Stimulated activated CD4-positive, alpha-beta T cell treated with anti-CD3 and anti-CD28 coated beads, Interleukin-1b, Interleukin-23, amount 100 ng/mL, for 1 hour (primary cell): ENCODE data around the gene RNU6-9.
"Not testable (repeated sequence)": the region's sequence is repeated elsewhere in the genome, so short reads cannot be mapped to it uniquely, and the experiment has no call there.

Experiments used
- DNase-seq, 2 donors: peaks; one replicate each; pipeline ENCODE4 v3.0.0-alpha.2; 2020; ENCODE audit warnings: low read depth in 2 of 2

The RNU6-9 gene

DNA sequence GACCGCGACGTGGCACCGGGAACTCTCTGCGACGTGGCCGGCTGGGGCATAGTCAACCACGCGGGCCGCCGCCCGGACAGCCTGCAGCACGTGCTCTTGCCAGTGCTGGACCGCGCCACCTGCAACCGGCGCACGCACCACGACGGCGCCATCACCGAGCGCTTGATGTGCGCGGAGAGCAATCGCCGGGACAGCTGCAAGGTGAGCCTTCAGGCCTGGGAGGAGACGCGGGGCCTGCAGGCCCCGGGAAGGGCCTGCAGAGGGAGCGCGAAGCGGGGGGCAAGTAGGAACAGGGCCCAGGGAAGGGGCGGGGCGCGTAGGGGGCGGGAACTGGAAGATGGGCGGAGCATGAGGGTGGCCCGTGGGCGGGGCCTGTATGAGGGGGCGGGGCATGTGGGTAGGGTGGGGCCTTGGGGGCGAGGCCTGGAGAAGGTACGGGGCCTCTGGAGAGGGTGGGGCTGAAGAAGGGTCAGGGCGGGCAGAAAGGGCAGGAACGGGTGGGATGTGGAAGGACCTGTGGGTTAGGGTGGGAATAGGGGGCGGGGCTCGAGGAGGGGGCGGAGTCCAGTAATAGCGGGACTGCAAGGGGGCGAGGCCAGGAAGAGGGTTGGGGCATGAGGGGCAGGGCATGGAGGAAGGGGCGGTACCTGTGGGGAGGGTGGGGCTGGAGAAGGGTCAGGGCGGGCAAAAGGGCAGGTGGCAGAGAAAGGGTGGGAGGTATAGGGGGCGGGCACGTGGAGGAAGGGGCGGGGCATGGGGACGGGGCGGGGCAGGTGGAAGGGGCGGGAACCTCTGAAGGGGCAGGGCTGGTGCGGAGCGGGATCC lies 31.3 kb upstream of the RNU6-9 start:
- DNase-seq, result peak; percentile 32 to 53

DNA sequence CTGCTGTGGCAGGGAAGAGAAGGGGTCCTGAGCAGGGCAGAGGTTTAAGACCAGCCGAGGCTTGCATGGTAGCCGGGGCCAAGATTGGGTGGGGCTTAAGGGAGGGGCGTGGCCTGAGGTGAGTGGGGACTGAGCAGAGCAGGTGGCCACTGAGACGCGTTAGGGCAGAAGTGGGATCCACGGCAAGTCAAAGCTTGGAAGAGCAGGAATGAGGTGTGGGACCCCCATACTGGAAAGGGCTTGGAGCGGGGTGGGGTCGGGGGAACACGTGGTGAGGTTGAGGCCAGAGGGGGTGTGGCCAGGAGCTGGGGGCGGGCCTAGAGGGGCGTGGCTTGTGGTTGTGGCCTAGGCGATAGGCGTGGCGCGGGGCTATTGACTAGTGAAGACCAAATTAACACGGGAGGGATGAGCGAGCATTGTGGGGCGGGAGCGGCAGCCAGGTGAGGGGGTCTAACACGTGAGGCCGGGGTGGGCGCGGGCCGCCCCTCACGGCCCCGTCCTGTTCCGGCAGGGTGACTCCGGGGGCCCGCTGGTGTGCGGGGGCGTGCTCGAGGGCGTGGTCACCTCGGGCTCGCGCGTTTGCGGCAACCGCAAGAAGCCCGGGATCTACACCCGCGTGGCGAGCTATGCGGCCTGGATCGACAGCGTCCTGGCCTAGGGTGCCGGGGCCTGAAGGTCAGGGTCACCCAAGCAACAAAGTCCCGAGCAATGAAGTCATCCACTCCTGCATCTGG lies 30.5 kb upstream of the RNU6-9 start:
- DNase-seq, result peak; percentile 58 to 61

- no peak for DNase-seq
Observed at GRCh38 chr19:863315-863620, 30.0 kb upstream of the RNU6-9 start.

- DNase-seq, result no peak
Observed at GRCh38 chr19:866769-867300, 26.4 kb upstream of the RNU6-9 start.

DNA sequence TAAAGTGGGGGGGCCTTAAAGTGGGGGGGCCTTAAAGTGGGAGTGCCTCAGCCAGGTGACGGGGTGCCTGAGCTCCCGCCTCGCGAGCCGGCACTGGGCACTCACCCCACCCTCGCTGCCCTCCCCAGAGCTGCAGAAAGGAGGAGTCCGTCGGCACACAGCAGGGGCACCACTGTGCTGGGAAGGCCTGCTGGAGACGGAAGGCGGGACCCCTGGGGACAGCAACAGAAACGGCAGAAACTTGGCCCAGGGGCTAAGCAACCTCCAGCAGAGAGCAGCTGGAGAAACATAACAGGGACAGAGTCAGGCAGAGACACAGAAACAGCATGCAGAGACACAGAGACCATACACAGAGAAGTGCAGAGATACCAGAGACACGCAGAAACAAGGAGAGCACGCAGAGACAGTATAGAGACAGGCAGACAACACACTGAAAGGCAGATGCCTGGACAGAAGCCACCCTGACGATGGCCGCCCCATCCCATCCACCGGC lies 25.9 kb upstream of the RNU6-9 start:
- no peak for DNase-seq

GRCh38 chr19:867855-868457 lies 25.3 kb upstream of the RNU6-9 start:
- DNase-seq, result no peak

- no peak for DNase-seq
Observed at GRCh38 chr19:868458-869244, 24.6 kb upstream of the RNU6-9 start.

- DNase-seq, result no peak
Observed at GRCh38 chr19:869245-870177, 23.8 kb upstream of the RNU6-9 start.

GRCh38 chr19:870314-870713 lies 23.0 kb upstream of the RNU6-9 start:
- no peak for DNase-seq

DNA sequence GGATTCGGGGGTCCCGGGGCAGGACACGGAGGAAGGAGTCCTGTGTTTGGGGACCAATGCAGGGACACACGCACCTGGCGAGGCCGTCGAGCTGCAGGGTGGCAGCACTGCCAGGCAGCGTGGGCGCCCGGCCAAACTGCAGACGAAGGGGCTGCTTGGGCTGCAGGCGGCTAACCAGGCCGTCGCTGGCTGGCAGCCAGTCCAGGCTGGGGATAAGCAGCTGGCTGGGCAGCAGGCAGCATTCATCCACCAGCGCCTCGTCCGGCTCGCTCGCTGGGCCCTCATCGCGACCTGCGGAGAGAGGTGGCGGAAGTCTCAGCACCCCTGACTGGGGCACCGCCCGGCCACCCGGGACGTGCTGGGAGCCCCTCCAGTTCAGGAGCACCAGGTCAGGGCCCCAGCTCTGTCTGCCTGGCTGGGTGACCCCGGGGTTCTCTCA lies 22.3 kb upstream of the RNU6-9 start:
- DNase-seq, result no peak

DNA sequence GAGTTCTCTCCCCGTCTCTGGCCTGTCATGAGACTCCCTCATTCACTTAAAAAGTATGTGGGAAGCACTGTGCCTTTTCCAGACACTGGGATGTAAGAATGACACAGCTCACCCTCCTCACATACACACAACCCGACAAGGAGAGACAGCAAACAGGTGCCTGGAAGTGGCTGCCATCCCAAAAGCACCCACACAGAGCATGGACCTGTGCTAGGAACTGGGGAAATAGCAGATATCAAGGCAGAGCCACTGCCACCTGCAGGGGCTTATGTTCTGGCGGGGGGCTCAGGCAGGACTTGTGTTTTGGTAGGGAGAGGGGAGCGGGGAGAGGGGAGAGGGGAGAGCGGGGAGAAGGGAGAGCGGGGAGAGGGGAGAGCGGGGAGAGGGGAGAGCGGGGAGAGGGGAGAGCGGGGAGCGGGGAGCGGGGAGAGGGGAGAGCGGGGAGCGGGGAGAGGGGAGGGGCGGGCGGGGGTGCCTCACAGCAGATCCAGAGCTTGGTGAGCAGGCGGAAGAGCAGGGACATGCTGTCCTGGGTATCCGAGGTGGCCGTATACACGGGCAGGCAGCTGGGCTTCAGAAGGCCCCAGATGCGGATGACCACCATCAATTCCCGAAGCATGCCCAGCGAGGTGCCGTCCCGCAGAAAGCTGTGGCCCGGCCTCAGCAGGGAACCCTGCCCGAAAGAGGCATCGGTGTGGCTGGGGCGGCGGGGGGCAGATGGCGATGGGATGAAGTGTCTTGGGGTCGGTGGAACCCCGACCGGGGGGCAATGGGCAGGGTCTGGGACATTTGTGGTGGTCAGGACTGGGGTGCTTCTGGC lies 21.6 kb upstream of the RNU6-9 start:
- DNase-seq, result no peak

GRCh38 chr19:872266-872951 lies 20.9 kb upstream of the RNU6-9 start:
- DNase-seq, result peak; percentile 42 to 65

- DNase-seq, result peak in 1 of 2 donors; percentile 63
Observed at GRCh38 chr19:873084-873483, 20.2 kb upstream of the RNU6-9 start.

DNA sequence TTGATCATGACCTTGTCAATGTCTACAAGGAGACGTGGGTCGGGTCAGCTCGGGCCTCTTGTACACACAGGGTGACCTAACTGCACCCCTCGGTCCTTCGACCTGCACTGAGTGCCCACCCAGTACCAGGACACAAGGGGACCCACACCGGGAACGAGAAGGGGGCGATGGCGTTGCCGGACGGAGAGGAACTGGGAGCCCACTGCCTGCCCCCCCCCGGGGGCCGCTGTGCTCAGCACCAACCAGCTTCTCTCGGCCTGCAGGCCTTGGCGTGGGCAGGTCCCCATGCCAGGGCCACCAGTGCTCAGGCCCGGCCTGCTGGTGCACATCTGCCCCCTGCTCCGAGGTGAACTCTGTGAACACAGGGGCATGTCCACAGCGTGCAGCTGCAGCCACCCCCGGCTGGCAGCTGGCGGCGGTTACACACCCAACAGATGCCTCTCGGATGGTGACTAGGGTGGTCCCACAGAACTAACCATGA lies 19.7 kb upstream of the RNU6-9 start:
- no peak for DNase-seq

DNA sequence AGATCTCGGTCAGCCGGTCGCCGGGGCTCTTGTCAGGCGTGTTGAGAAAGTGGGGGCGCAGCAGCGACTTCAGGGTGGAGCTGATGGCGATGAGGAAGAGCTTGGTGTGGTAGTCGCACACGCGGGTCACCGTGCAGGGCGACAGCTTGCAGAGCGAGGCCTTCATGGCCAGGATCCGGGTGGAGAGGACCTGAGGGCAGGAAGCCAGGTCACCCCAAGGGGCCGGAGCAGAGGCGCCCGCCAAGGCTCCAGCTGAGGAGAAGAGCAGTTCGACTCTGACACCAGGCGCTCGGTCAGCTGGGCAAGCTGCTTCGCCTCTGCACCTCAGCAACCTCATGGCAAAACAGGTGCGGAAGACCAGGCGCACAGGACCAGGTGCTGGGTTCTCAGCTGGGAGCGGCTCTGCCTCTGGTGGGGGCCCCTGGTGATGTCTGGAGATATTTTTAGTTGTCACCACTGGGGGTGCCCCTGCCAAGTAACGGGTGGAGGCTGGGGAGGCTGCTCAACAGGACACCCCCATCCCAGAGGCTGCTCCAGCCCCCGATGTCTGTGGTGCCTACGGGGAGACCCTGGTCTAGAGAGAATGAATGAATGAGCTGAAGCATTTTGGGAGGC lies 17.9 kb upstream of the RNU6-9 start:
- no peak for DNase-seq

- no peak for DNase-seq
Observed at GRCh38 chr19:876089-876488, 17.2 kb upstream of the RNU6-9 start.

GRCh38 chr19:876780-877314 lies 16.4 kb upstream of the RNU6-9 start:
- DNase-seq, result no peak

GRCh38 chr19:877992-878660 lies 15.2 kb upstream of the RNU6-9 start:
- not testable (repeated sequence) for DNase-seq
